ENCODE data around the gene TRIM10.
"Not testable (repeated sequence)": the region's sequence is repeated elsewhere in the genome, so short reads cannot be mapped to it uniquely, and the experiment has no call there.

The TRIM10 gene

GRCh38 chr6:30130887-30131862 is 29.8 kb downstream of the TRIM10 start:
- H3K27ac ChIP-seq: no peak overlapping the region
- peak; percentile 100 for TF ChIP-seq CTCF (conservative IDR thresholded peaks at IDR 0.05)

DNA sequence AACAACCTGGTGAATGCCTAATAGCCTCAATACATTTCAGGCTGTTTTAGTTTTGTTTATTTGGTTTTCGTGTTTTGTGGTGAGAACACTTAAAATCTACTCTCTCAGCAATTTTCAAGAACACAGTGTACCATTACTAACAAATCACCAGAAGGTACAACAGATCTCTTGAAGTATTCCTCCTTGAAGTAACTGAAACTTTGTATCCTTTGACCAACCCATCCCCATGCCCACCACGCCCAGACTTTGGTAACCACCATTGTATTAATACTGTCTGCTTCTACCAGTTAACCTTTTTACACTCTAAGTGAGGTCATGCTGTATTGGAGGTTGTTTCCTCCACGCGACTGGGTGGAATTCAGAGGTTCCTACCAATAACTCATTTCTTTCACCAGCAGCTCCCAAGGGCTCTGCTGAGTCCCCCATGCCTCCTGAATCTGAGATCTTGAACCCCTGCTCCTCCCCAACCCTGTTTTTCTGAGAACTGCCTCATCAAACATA is 30.8 kb downstream of the TRIM10 start:
- H3K27ac ChIP-seq: no peak overlapping the region
- no peak for TF ChIP-seq CTCF (conservative IDR thresholded peaks at IDR 0.05)

DNA sequence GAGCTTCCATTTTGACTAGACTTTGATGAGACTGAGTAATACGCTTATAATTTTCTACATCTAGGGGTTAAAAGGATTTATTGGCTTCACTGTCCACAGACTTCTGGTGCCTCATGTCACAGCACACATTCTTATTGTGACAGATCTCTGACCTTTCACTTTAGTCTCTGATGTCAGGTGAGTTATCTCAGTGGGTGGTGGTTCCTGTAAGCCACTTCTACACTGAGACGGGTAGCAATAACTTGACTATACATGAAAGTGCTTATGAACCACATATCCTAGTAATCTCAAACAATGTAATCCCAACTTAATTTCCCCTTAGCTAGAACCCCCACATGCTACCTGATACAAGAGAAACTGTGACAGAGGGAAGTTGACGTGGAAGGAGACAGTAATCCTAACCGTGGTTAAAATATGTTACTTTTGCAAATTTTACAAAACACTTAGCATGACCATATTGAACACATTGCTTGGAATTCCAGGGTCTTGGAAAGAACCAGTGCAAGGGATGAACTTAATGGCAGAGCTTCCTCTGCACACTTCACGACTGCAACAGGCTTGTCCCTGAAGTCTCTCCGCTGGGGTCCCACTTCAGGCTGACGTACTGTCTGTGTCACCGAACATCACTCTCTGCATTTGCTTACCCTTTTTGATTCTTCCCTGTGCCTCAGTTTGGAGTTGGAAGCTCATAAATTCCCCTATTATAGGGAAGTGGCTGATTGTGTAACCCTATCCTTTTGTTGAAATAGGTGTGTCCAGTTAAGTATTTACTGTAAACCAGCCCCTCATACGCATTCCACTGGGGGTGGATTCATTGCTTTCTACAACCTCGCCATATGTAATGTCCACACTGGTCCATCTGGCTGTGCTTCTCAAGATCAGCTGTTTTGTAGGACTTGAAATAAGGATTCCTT is 31.5 kb downstream of the TRIM10 start:
- no peak overlapping the region for H3K27ac ChIP-seq
- TF ChIP-seq CTCF (conservative IDR thresholded peaks at IDR 0.05): no peak

GRCh38 chr6:30127238-30128093 is 33.5 kb downstream of the TRIM10 start:
- H3K27ac ChIP-seq: no peak overlapping the region
- no peak for TF ChIP-seq CTCF (conservative IDR thresholded peaks at IDR 0.05)

DNA sequence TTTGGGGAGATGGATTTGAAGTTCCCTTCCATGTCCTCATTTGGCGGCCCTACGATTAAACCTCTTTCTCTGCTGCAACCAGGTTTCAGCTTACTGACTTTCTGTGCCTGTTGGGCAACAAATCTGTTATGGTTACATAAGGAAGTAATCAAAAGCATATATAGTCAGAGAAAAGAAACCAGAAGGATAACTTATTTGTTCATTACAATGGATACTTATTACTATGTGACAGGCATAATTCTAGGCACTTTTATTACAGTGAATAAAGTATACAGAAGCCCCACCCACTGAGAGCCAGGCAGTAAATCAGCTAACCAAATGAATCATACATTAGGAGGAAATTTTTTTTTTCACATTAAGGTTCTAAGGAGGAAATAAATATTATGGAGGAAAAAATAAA is 38.5 kb downstream of the TRIM10 start:
- H3K27ac ChIP-seq: no peak overlapping the region
- no peak for TF ChIP-seq CTCF (conservative IDR thresholded peaks at IDR 0.05)

DNA sequence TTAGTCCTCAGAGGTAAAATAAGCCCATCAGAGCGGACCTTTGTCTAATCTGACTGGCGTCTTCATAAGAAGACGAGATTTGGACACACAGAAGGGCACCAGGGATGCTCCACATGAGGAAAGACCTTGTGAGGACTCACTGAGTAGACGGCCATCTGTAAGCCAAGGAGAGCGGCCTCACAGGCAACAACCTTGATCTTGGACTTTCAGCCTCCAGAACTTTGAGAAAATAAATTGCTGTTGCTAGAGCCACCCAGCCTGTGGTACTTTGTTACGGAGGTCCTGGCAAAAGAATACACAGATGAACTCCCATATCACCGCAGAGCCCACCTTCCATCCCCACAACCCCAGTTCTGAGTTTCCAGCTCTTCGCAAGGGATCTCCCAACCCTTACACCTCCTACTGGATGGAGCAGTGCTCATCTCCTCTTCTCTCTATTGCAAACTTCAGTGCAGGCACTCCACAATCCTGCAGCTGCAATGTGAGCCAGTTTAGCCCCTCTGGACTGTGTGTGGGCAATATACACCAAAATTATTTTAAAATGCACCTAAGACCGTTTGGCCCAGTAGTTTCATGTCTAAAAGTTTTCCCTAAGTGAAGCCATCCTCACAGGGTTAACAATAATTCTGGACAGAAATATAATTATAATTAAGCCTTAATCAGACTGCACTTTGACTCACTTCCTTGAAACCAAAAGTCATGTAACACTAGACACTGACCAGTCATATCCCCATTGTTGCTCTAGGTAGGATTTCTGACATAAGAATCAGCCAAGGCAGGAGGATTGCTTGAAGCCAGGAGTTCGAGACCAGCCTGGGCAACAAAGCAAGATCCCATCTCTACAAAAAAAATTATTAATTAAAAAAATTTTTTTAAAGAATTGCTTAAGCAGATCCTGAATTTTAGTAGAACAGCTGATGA is 39.3 kb downstream of the TRIM10 start:
- no peak overlapping the region for H3K27ac ChIP-seq
- TF ChIP-seq CTCF (conservative IDR thresholded peaks at IDR 0.05): no peak

DNA sequence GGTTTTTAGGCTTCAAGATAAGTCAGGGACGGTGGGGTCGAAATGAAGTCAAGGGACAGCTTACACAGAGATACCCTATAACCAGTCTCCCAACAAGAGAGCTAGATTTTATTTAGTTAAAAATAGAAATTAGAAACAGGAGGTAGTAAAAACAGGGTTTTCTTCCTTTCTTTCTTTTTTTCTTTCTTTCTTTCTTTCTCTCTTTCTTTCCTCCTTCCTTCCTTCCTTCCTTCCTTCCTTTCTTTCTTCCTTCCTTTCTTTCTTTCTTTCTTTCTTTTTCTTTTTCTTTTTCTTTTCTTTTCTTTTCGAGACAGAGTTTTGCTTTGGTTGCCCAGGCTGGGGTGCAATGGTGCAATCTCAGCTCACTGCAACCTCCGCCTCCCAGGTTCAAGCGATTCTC is 42.3 kb downstream of the TRIM10 start:
- H3K27ac ChIP-seq: not testable (repeated sequence)

All from VCaP (cell line).